Measurements from ENCODE around the gene OR4F29.
"Not testable (repeated sequence)": the region's sequence is repeated elsewhere in the genome, so short reads cannot be mapped to it uniquely, and the experiment has no call there.

OR4F29 gene

GRCh38 chr1:451578-451977 lies at the start of gene OR4F29:
Gene OR4F29 (minus strand): TSS chr1:451678. CDS start chr1:451678, 0 bp downstream.
- DNase-seq, result not testable (repeated sequence)

Data from suppressor macrophage treated with lipopolysaccharide for 1 hour (primary cell).